Vagina (tissue), 2 donors: Measurements from ENCODE around the gene SUPT20HL2. TPM values are rescaled to one million over a fixed set of nuclear protein-coding genes. Genes with fewer than 3 reads are reported as not detected.
"Not testable (repeated sequence)": the region's sequence is repeated elsewhere in the genome, so short reads cannot be mapped to it uniquely, and the experiment has no call there.

Experiments used
- DNase-seq, 2 donors: peaks; one replicate each; pipeline ENCODE4 v3.0.0-alpha.2; 2017; ENCODE audit errors: extremely low spot score in 2 of 2
- H3K27ac ChIP-seq: fragments of 200-600 bp; sonication (generic); one replicate; pipeline ENCODE4 v1.5.1; 2019
- H3K27me3 ChIP-seq: fragments of 200-600 bp; sonication (generic); one replicate; pipeline ENCODE4 v1.5.1; 2019
- H3K36me3 ChIP-seq, 2 donors: fragments of 200-600 bp; sonication (generic); one replicate each; pipeline ENCODE4 v1.5.1; 2017 to 2019
- H3K4me1 ChIP-seq: fragments of 200-600 bp; sonication (generic); one replicate; pipeline ENCODE4 v1.5.1; 2019
- H3K4me3 ChIP-seq, 2 donors: fragments of 200-600 bp; sonication (generic); 1 replicate in 1 of 2; 2 replicates in 1 of 2; pipeline ENCODE4 v1.5.1; 2016 to 2019
- H3K9me3 ChIP-seq: fragments of 200-600 bp; sonication (generic); one replicate; pipeline ENCODE4 v1.5.1; 2019
- POLR2A ChIP-seq, 2 donors: fragments of 450-650 bp; IDR thresholded peaks; one replicate each; pipeline ENCODE4 v1.6.1; 2017; ENCODE audit warnings: antibody characterized with exemption in 2 of 2, mild to moderate bottlenecking in 2 of 2, moderate library complexity in 2 of 2
- POLR2AphosphoS5 ChIP-seq, 2 donors: sonication (generic); formaldehyde crosslinking; IDR thresholded peaks; one replicate each; pipeline ENCODE4 v1.9.0; 2017; ENCODE audit warnings: antibody characterized with exemption in 2 of 2, mild to moderate bottlenecking in 2 of 2, low read depth in 1 of 2; ENCODE audit not compliant: insufficient read depth in 1 of 2
- intact Hi-C: fragments of 100-400 bp; cut with DNase I; formaldehyde crosslinking; loops from one replicate; pipeline ENCODE4 v1.15.1; 2023
- total RNA-seq: library from RNA; depleted of rRNA; stranded (reverse); fragments of >200 nt; gene quantifications from one replicate; pipeline ENCODE4 v1.2.3, GENCODE V29; 2016
- TF ChIP-seq, protein P1 (sequence below), 3 experiments: fragments of 450-650 bp in 2 of 3; fragments of 200-600 bp in 1 of 3; sonication (generic) in 1 of 3; IDR thresholded peaks; one replicate each; pipeline ENCODE4 v1.5.1; 2017 to 2019; ENCODE audit warnings: antibody characterized with exemption in 3 of 3, mild to moderate bottlenecking in 2 of 3, moderate library complexity in 2 of 3

The SUPT20HL2 gene
- total RNA-seq, 1 donor from 2014 or later = not detected

DNA sequence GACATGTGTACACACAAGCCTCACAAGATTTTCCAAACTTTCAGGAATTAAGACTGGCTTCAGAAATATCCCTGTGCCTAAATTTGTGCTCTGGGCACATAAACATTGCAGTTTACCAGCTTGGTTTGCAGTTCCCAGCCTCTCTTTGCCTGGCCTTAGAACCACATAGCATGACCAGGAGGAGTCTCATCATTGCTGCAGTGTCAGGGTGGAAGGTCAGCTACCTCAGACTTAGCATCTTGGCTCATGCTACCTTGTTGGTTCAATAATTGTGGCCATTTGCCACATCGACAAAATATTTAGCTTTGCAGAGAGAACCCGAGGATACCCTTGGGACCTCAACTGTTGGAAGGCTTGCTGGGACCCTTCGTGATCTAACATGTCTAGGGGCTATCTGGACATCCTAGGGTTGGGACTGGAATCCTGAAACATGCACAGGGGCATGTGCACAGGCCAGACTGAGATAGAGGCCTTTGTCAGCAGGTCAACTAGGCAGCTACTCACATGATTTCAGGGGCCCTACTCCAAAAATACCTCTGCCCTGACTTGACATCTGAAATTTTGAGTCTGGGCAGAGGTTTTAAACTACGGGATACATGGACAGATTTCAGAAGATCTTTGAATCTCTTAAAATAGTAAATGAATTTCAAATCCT, 8.0 kb upstream of the SUPT20HL2 start:
- H3K9me3 ChIP-seq = no peaks in the 10 kb centered on the region
- no peaks in the 10 kb centered on the region for H3K4me1 ChIP-seq
- DNase-seq = no peak
- no peaks in the 10 kb centered on the region for H3K27me3 ChIP-seq
- no peak overlapping the region for H3K4me3 ChIP-seq
- intact Hi-C loops = no loop called here
- H3K27ac ChIP-seq = no peak overlapping the region
- TF ChIP-seq, protein P1, sequence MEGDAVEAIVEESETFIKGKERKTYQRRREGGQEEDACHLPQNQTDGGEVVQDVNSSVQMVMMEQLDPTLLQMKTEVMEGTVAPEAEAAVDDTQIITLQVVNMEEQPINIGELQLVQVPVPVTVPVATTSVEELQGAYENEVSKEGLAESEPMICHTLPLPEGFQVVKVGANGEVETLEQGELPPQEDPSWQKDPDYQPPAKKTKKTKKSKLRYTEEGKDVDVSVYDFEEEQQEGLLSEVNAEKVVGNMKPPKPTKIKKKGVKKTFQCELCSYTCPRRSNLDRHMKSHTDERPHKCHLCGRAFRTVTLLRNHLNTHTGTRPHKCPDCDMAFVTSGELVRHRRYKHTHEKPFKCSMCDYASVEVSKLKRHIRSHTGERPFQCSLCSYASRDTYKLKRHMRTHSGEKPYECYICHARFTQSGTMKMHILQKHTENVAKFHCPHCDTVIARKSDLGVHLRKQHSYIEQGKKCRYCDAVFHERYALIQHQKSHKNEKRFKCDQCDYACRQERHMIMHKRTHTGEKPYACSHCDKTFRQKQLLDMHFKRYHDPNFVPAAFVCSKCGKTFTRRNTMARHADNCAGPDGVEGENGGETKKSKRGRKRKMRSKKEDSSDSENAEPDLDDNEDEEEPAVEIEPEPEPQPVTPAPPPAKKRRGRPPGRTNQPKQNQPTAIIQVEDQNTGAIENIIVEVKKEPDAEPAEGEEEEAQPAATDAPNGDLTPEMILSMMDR (IDR thresholded peaks at IDR 0.05) = no peak
- TF ChIP-seq POLR2A (IDR thresholded peaks at IDR 0.05) (no peak), POLR2AphosphoS5 (IDR thresholded peaks at IDR 0.05; ENCODE audit: insufficient read depth in 1 of 2, low read depth in 1 of 2) (no peak)
- H3K36me3 ChIP-seq = no peaks in the 10 kb centered on the region

DNA sequence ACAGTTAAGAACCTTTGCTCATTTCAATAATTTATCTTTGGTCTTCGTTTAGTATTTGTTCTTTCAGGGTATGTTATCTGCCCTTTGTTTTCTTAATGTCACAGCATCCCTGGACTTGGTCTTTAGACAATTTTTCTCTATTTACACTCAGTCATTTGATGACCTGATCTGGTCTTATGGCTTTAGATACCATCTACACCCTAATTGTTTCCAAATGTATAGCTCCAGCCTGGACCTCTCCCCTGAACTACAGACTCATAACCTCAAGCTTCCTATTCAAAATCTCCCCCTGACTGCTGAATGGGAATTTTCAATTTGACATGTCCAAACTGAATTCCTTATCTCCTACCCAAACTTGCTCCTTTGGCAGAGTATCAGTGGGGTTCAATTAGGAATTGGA, 3.7 kb upstream of the SUPT20HL2 start:
- Histone ChIP-seq H3K27ac (no peak overlapping the region), H3K36me3 (no peaks in the 10 kb centered on the region), H3K27me3 (no peaks in the 10 kb centered on the region), H3K4me1 (no peaks in the 10 kb centered on the region), H3K4me3 (no peak overlapping the region), H3K9me3 (no peaks in the 10 kb centered on the region)
- DNase-seq = no peak
- no peak for TF ChIP-seq POLR2A (IDR thresholded peaks at IDR 0.05)
- TF ChIP-seq, protein P1 (IDR thresholded peaks at IDR 0.05) = no peak
- TF ChIP-seq POLR2AphosphoS5 (IDR thresholded peaks at IDR 0.05; ENCODE audit: insufficient read depth in 1 of 2, low read depth in 1 of 2) = no peak
- intact Hi-C loops = no loop called here

DNA sequence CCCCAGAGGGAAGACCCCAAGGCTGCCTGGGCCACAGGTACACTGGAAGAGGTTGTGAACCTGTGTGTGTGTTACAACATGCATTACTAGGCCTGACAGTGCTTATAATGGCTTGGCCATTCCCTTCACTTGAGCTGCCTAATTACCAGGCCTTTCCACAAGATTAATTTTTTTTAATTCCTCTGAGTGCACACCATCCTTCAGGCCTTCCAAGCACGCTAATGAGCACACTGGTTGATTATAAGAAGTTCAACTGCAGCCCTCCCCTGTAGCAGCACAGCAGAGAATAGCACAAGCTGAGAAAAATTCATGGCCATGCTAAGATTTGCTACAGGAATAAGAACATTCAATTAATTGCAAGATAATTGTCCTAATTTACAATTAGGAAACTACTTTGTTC, 2.2 kb upstream of the SUPT20HL2 start:
- Histone ChIP-seq H3K4me1 (no peaks in the 10 kb centered on the region), H3K36me3 (no peaks in the 10 kb centered on the region), H3K27me3 (no peaks in the 10 kb centered on the region), H3K9me3 (no peaks in the 10 kb centered on the region), H3K4me3 (no peak overlapping the region), H3K27ac (no peak overlapping the region)
- intact Hi-C loops = no loop called here
- TF ChIP-seq POLR2A (IDR thresholded peaks at IDR 0.05) (no peak), POLR2AphosphoS5 (IDR thresholded peaks at IDR 0.05; ENCODE audit: insufficient read depth in 1 of 2, low read depth in 1 of 2) (no peak)
- TF ChIP-seq, protein P1 (IDR thresholded peaks at IDR 0.05) = no peak
- DNase-seq = no peak

DNA sequence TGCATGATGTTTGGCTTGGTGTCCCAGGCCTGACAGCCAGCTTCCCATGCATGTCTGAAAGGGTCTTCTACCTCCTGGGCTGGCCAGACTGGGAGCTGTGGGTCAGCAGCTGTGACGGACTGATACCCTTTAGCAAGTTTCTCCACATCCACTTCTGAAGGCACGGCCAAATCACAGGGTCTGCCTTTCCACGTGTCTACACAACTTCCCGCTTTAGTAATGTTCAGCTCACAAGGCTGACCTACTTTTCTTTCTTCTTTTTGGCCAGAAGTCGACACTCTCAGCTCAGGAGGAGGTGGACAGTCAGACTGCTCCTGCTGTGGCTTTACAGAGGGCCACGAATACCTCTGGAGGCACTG, 1.6 kb downstream of the SUPT20HL2 start:
- H3K36me3 ChIP-seq, H3K9me3 ChIP-seq, H3K4me1 ChIP-seq, H3K27me3 ChIP-seq, H3K4me3 ChIP-seq, DNase-seq, H3K27ac ChIP-seq, intact Hi-C loops: not testable (repeated sequence)

DNA sequence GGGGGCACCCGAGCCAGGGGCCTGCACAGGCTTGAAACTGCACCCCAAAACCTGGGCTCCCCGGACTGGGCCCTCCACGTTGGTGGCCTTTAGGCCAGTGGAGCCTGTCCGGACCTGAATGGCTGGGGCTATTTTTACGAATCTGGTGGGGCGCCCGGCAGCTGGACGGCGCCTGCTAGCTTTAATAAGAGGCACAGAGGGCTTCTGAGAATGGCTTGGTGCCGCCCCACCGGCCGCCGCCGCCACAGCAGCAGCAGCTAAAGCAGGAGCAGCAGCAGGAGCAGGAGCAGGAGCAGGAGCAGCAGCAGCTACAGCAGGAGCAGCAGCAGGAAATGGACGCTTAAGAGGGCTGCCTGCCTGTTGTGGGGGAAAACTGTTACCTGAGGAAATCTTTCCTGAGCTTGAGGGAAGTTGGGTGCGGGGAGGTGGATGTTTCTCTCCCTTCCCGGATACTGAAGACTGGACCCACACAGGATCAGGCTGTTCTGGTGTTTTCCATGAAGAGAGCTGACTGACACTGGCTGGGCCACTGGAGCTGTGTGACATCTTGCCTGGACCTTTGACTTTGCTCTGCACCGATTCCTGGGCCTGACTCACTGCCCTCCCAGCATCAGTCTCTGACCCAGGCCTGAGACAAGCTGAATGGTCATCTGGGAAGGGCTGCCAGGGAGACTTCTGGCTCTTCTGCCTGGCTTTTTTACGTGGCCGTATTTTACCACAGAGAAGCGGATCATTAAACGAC, 2.2 kb downstream of the SUPT20HL2 start:
- H3K4me1 ChIP-seq, H3K27me3 ChIP-seq, intact Hi-C loops, H3K36me3 ChIP-seq, DNase-seq, H3K9me3 ChIP-seq, H3K27ac ChIP-seq, H3K4me3 ChIP-seq: not testable (repeated sequence)

DNA sequence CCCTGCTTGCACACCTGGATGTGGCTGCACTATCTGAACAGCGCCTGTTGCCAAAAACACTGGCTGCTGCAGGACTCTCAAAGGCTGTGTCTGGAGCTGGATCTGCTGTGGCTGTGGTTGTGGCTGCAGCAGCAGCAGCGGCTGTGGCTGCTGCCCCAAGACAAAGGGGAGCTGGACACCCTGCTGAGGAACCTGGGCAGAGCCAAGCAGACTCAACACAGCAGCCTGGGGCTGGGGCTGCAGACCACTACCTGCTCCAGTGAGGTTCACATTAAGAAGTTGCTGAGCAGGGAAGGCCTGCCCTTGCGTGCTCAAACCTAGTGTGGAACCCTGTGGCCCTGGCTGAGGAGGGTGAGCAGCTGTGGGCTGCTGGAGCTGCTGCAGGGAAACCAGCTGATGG, 3.0 kb downstream of the SUPT20HL2 start:
- intact Hi-C loops, H3K27ac ChIP-seq, H3K4me1 ChIP-seq, H3K4me3 ChIP-seq, H3K27me3 ChIP-seq, DNase-seq, H3K36me3 ChIP-seq, H3K9me3 ChIP-seq: not testable (repeated sequence)

DNA sequence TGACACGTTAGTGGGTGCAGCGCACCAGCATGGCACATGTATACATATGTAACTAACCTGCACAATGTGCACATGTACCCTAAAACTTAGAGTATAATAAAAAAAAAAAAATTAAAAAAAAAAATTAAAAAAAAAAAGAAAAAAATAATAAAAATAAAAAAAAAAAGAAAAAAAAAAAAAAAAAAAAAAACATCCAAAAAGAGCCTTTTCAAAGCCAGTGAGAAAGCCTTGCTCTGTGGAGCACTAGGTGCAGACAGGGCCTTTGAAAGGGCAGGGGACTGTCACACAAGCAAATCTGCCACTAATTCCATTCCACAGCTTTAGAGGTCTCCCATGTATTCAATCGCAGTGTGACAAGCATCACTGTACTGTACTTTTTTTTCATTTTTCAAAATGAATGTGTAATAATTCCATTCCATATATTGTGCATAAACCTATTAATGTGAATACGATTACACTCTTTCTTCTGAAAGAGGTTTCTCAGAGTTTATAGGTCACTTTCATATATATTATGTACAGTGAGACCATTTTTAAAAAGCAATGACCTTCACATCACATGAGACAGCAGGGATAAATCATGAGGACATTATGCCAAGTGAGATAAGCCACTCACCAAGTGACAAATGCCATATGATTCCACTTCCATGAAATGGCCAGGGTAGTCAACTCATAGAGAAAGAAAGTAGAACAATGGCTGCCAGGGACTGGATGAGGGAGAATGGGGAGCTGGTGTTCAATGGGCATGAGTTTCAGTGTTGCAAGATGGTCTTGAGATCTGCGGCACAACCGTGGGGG, 4.1 kb downstream of the SUPT20HL2 start:
- H3K9me3 ChIP-seq, intact Hi-C loops, H3K27ac ChIP-seq, H3K27me3 ChIP-seq, H3K36me3 ChIP-seq, H3K4me3 ChIP-seq, DNase-seq, H3K4me1 ChIP-seq: not testable (repeated sequence)

DNA sequence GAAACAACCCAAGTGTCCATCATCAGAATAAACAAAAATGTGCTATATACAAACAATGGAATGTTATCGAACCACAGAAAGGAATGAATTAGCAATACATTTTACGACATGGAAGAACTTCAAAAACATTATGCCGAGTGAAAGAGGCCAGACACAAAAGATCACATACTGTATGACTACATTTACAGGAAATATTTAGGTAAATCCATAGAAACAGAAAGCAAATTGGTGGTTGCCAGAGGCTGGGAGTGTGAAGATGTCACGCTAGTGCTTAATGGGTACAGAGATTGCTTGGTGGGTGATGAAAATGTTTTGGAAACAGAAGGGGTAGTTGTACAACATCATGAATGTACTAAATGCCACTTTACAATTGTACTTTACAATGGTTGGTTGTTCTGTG, 5.1 kb downstream of the SUPT20HL2 start:
- not testable (repeated sequence) for H3K9me3 ChIP-seq, H3K27me3 ChIP-seq, H3K4me3 ChIP-seq

More for the DNA sequence above, 5.1 kb downstream of the SUPT20HL2 start:
- H3K4me1 ChIP-seq, H3K27ac ChIP-seq, DNase-seq, H3K36me3 ChIP-seq, intact Hi-C loops: not testable (repeated sequence)
